GM18520 (cell line): ENCODE results near the gene DNASE1L3.
"Not testable (repeated sequence)": the region's sequence is repeated elsewhere in the genome, so short reads cannot be mapped to it uniquely, and the experiment has no call there.

Experiments used
- ATAC-seq: cut with Tn5 transposase; IDR thresholded peaks from one replicate; pipeline ENCODE4 v1.9.1; 2021; ENCODE audit not compliant: unreplicated experiment

DNASE1L3 gene

GRCh38 chr3:58202917-58203360 is 7.8 kb downstream of the DNASE1L3 start:
- no peak for ATAC-seq

GRCh38 chr3:58201451-58201850 is 9.3 kb downstream of the DNASE1L3 start:
- not testable (repeated sequence) for ATAC-seq

GRCh38 chr3:58200846-58201355 is 9.9 kb downstream of the DNASE1L3 start:
- ATAC-seq: no peak

- ATAC-seq: no peak
Observed at GRCh38 chr3:58200121-58200709, 10.6 kb downstream of the DNASE1L3 start.

GRCh38 chr3:58198804-58199203 is 12.0 kb downstream of the DNASE1L3 start:
- ATAC-seq: no peak

GRCh38 chr3:58198362-58198761 is 12.4 kb downstream of the DNASE1L3 start:
- no peak for ATAC-seq

- ATAC-seq: no peak
Observed at GRCh38 chr3:58197588-58197987, 13.2 kb downstream of the DNASE1L3 start.

- ATAC-seq: no peak
Observed at GRCh38 chr3:58193682-58194407, 16.9 kb downstream of the DNASE1L3 start.

- ATAC-seq: no peak
Observed at GRCh38 chr3:58192069-58192468, 18.7 kb downstream of the DNASE1L3 start.

GRCh38 chr3:58191361-58191991 is 19.3 kb downstream of the DNASE1L3 start:
- ATAC-seq: no peak

- ATAC-seq: no peak
Observed at GRCh38 chr3:58190882-58191281, 19.9 kb downstream of the DNASE1L3 start.

GRCh38 chr3:58190291-58190690 is 20.5 kb downstream of the DNASE1L3 start:
- ATAC-seq: no peak

- no peak for ATAC-seq
Observed at GRCh38 chr3:58189691-58190090, 21.1 kb downstream of the DNASE1L3 start.

GRCh38 chr3:58188921-58189451 is 21.8 kb downstream of the DNASE1L3 start:
- ATAC-seq: no peak

- no peak for ATAC-seq
Observed at GRCh38 chr3:58188173-58188564, 22.6 kb downstream of the DNASE1L3 start.

GRCh38 chr3:58184982-58185360 is 25.8 kb downstream of the DNASE1L3 start:
- no peak for ATAC-seq

GRCh38 chr3:58184309-58184981 is 26.3 kb downstream of the DNASE1L3 start:
- no peak for ATAC-seq

GRCh38 chr3:58183891-58184290 is 26.9 kb downstream of the DNASE1L3 start:
- ATAC-seq: no peak

GRCh38 chr3:58183221-58183620 is 27.6 kb downstream of the DNASE1L3 start:
- ATAC-seq: no peak

GRCh38 chr3:58180940-58181587 is 29.7 kb downstream of the DNASE1L3 start:
- ATAC-seq: no peak
